Measurements from ENCODE around the gene DUS2. TPM values are rescaled to one million over a fixed set of nuclear protein-coding genes. Genes with fewer than 3 reads are reported as not detected.

DUS2 gene
- total RNA-seq, 1 experiment from 2014 or later = 27.9 TPM

DNA sequence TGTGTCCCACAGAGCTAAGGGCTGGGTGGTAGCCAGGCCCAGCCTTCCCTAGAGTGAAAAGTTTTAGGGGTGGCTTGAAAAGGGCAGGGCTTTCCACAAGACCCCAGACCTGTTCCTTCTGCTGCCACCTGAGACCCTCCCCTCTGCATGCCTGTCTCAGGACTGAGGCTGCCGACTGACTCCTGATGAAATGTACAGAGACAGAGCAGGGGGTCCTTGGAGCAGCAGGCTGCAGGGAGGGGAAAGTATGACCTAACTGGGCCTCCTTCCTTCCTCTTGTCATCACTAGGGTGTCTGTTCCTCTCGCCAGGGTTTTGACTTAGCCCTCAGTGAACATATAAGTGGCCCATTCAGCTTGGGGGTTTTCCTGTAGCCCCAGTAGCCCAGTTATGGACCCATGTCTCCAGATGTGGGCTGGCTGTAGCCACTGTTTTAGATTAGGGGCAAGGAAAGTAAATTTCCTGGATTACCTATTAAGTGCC lies 47.2 kb downstream of the DUS2 start:
- no peaks in the 10 kb centered on the region for H3K27me3 Mint-ChIP-seq (ENCODE audit: low read depth)
- POLR2A ChIA-PET = no interaction called here
- ATAC-seq (no peak), DNase-seq (ENCODE audit: low spot score) (no peak)
- H3K27ac Mint-ChIP-seq = no peak overlapping the region
- peaks cover 37% of the 10 kb centered on the region for H3K36me3 Mint-ChIP-seq
- CTCF ChIA-PET = interaction anchor here (2.6 kb wide), 1 partner anchor 15 kb away, joined by 10 read pairs; the partner anchor contains the start of gene NFATC3
- no peak overlapping the region for H3K4me3 Mint-ChIP-seq
- no peaks in the 10 kb centered on the region for H3K4me1 Mint-ChIP-seq
- TF ChIP-seq, protein P1, sequence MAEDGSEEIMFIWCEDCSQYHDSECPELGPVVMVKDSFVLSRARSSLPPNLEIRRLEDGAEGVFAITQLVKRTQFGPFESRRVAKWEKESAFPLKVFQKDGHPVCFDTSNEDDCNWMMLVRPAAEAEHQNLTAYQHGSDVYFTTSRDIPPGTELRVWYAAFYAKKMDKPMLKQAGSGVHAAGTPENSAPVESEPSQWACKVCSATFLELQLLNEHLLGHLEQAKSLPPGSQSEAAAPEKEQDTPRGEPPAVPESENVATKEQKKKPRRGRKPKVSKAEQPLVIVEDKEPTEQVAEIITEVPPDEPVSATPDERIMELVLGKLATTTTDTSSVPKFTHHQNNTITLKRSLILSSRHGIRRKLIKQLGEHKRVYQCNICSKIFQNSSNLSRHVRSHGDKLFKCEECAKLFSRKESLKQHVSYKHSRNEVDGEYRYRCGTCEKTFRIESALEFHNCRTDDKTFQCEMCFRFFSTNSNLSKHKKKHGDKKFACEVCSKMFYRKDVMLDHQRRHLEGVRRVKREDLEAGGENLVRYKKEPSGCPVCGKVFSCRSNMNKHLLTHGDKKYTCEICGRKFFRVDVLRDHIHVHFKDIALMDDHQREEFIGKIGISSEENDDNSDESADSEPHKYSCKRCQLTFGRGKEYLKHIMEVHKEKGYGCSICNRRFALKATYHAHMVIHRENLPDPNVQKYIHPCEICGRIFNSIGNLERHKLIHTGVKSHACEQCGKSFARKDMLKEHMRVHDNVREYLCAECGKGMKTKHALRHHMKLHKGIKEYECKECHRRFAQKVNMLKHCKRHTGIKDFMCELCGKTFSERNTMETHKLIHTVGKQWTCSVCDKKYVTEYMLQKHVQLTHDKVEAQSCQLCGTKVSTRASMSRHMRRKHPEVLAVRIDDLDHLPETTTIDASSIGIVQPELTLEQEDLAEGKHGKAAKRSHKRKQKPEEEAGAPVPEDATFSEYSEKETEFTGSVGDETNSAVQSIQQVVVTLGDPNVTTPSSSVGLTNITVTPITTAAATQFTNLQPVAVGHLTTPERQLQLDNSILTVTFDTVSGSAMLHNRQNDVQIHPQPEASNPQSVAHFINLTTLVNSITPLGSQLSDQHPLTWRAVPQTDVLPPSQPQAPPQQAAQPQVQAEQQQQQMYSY (CRISPR knock-in tag; IDR thresholded peaks at IDR 0.05) = no peak
- TF ChIP-seq TCF7 (CRISPR knock-in tag; IDR thresholded peaks at IDR 0.05; ENCODE audit: low read depth) = no peak
- no peak for TF ChIP-seq FOXJ3 (CRISPR knock-in tag; IDR thresholded peaks at IDR 0.05; ENCODE audit: borderline replicate concordance)
- TF ChIP-seq TEAD4 (CRISPR knock-in tag; IDR thresholded peaks at IDR 0.05) = no peak
- TF ChIP-seq, protein P2, sequence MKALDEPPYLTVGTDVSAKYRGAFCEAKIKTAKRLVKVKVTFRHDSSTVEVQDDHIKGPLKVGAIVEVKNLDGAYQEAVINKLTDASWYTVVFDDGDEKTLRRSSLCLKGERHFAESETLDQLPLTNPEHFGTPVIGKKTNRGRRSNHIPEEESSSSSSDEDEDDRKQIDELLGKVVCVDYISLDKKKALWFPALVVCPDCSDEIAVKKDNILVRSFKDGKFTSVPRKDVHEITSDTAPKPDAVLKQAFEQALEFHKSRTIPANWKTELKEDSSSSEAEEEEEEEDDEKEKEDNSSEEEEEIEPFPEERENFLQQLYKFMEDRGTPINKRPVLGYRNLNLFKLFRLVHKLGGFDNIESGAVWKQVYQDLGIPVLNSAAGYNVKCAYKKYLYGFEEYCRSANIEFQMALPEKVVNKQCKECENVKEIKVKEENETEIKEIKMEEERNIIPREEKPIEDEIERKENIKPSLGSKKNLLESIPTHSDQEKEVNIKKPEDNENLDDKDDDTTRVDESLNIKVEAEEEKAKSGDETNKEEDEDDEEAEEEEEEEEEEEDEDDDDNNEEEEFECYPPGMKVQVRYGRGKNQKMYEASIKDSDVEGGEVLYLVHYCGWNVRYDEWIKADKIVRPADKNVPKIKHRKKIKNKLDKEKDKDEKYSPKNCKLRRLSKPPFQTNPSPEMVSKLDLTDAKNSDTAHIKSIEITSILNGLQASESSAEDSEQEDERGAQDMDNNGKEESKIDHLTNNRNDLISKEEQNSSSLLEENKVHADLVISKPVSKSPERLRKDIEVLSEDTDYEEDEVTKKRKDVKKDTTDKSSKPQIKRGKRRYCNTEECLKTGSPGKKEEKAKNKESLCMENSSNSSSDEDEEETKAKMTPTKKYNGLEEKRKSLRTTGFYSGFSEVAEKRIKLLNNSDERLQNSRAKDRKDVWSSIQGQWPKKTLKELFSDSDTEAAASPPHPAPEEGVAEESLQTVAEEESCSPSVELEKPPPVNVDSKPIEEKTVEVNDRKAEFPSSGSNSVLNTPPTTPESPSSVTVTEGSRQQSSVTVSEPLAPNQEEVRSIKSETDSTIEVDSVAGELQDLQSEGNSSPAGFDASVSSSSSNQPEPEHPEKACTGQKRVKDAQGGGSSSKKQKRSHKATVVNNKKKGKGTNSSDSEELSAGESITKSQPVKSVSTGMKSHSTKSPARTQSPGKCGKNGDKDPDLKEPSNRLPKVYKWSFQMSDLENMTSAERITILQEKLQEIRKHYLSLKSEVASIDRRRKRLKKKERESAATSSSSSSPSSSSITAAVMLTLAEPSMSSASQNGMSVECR (CRISPR knock-in tag; IDR thresholded peaks at IDR 0.05; ENCODE audit: borderline replicate concordance) = no peak
- no peak for TF ChIP-seq ZBTB21 (CRISPR knock-in tag; IDR thresholded peaks at IDR 0.05; ENCODE audit: borderline replicate concordance)
- no peak for TF ChIP-seq OVOL2 (CRISPR knock-in tag; IDR thresholded peaks at IDR 0.05; ENCODE audit: borderline replicate concordance)
- no peak for TF ChIP-seq ESRRA (CRISPR knock-in tag; IDR thresholded peaks at IDR 0.05; ENCODE audit: borderline replicate concordance)
- TF ChIP-seq RELA (CRISPR knock-in tag; IDR thresholded peaks at IDR 0.05; ENCODE audit: borderline replicate concordance) = no peak
- no peak for TF ChIP-seq KAT7 (CRISPR knock-in tag; IDR thresholded peaks at IDR 0.05; ENCODE audit: borderline replicate concordance)
- no peak for TF ChIP-seq FOXP1 (CRISPR knock-in tag; IDR thresholded peaks at IDR 0.05; ENCODE audit: borderline replicate concordance)
- no peak for TF ChIP-seq JUN (CRISPR knock-in tag; IDR thresholded peaks at IDR 0.05)
- TF ChIP-seq NR3C1 (CRISPR knock-in tag; conservative IDR thresholded peaks at IDR 0.05; ENCODE audit: low read depth) = no peak
- TF ChIP-seq MXD4 (CRISPR knock-in tag; IDR thresholded peaks at IDR 0.05; ENCODE audit: borderline replicate concordance) = no peak
- TF ChIP-seq, protein P3, sequence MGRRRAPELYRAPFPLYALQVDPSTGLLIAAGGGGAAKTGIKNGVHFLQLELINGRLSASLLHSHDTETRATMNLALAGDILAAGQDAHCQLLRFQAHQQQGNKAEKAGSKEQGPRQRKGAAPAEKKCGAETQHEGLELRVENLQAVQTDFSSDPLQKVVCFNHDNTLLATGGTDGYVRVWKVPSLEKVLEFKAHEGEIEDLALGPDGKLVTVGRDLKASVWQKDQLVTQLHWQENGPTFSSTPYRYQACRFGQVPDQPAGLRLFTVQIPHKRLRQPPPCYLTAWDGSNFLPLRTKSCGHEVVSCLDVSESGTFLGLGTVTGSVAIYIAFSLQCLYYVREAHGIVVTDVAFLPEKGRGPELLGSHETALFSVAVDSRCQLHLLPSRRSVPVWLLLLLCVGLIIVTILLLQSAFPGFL (CRISPR knock-in tag; IDR thresholded peaks at IDR 0.05; ENCODE audit: borderline replicate concordance) = no peak
- no peak for TF ChIP-seq CBFB (CRISPR knock-in tag; IDR thresholded peaks at IDR 0.05; ENCODE audit: low read depth)
- no peak for TF ChIP-seq ZNF232 (CRISPR knock-in tag; IDR thresholded peaks at IDR 0.05)
- TF ChIP-seq GRHL2 (CRISPR knock-in tag; IDR thresholded peaks at IDR 0.05; ENCODE audit: insufficient replicate concordance, severe bottlenecking) = no peak
- TF ChIP-seq, protein P4, sequence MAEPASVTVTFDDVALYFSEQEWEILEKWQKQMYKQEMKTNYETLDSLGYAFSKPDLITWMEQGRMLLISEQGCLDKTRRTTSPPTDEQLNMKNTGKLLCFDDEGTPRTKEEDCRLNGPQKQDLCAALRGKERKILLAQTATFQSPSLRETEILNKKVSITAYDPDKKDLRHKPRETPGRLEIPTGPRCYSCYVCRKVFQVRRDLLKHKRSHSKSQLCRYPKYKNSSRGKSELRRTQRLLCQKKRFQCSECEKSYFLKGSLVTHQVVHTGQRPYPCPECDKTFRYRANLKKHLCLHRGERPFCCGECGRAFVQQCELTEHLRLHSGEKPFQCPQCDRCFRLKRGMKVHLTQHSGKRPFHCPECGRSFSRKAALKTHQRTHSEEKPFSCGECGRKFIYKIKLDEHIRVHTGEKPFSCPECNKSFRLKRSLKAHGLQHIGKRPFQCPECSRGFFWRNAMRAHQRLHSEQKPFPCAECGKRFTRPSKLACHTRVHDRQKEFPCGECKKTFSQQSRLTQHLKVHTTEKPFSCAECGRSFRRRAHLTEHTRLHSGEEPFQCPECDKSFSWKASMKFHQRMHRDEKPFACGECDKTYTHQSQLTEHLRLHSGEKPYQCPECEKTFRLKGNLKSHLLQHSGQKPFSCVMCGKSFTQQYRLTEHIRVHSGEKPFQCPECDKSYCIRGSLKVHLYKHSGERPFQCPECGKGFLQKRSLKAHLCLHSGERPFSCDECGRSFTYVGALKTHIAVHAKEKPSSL (CRISPR knock-in tag; conservative IDR thresholded peaks at IDR 0.05) = no peak
- TF ChIP-seq, protein P5, sequence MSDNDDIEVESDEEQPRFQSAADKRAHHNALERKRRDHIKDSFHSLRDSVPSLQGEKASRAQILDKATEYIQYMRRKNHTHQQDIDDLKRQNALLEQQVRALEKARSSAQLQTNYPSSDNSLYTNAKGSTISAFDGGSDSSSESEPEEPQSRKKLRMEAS (CRISPR knock-in tag; IDR thresholded peaks at IDR 0.05) = no peak
- no peaks in the 10 kb centered on the region for H3K9me3 Mint-ChIP-seq
